ENCODE data around the gene MAST4.

The MAST4 gene

DNA sequence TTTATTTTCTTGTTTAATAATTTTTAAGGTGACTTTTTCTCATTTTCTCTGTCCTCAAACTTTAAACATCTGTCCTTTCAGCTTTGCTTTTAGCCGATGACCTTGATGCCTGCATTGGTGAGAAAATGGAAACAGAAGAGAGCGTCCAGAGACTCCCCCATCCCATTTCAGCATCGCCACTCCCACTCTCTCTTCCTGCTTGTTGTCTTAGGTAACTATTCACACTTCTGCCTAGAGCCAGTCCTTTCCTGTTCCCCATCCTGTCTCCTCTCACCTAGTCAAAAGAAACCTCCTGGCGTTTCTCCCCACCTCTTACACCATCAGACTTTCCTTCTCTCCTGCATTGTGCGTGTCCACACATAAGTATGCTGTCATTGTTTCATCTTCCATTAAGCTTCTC is 124.6 kb downstream of the MAST4 start:
- TF ChIP-seq, protein P1, sequence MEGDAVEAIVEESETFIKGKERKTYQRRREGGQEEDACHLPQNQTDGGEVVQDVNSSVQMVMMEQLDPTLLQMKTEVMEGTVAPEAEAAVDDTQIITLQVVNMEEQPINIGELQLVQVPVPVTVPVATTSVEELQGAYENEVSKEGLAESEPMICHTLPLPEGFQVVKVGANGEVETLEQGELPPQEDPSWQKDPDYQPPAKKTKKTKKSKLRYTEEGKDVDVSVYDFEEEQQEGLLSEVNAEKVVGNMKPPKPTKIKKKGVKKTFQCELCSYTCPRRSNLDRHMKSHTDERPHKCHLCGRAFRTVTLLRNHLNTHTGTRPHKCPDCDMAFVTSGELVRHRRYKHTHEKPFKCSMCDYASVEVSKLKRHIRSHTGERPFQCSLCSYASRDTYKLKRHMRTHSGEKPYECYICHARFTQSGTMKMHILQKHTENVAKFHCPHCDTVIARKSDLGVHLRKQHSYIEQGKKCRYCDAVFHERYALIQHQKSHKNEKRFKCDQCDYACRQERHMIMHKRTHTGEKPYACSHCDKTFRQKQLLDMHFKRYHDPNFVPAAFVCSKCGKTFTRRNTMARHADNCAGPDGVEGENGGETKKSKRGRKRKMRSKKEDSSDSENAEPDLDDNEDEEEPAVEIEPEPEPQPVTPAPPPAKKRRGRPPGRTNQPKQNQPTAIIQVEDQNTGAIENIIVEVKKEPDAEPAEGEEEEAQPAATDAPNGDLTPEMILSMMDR (conservative IDR thresholded peaks at IDR 0.05; ENCODE audit: low read length) = no peak
- no peak for DNase-seq (ENCODE audit: low read depth)
- no peak overlapping the region for H3K4me3 ChIP-seq (ENCODE audit: low read length)

DNA sequence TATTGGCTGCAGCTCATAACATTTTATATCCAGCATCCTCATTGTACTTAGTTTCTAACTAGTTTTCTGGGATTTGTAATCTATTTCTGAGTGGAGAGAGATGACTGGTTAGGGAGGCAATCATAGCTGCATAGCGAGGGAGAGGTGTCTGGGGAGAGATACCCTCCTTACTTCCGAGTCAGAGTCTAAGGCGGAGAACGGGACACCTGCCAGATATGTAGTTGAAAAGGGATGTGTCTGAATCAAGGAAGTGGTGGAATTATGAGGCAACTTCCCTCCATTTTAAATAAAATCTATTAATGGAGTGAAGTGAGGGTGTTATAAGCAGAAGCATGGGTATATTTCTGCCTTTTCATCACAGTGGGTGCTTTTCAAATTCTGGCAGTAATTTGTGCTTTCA is 126.5 kb downstream of the MAST4 start:
- H3K4me3 ChIP-seq (ENCODE audit: low read length) = no peak overlapping the region
- TF ChIP-seq, protein P1 (conservative IDR thresholded peaks at IDR 0.05; ENCODE audit: low read length) = no peak
- no peak for DNase-seq (ENCODE audit: low read depth)

DNA sequence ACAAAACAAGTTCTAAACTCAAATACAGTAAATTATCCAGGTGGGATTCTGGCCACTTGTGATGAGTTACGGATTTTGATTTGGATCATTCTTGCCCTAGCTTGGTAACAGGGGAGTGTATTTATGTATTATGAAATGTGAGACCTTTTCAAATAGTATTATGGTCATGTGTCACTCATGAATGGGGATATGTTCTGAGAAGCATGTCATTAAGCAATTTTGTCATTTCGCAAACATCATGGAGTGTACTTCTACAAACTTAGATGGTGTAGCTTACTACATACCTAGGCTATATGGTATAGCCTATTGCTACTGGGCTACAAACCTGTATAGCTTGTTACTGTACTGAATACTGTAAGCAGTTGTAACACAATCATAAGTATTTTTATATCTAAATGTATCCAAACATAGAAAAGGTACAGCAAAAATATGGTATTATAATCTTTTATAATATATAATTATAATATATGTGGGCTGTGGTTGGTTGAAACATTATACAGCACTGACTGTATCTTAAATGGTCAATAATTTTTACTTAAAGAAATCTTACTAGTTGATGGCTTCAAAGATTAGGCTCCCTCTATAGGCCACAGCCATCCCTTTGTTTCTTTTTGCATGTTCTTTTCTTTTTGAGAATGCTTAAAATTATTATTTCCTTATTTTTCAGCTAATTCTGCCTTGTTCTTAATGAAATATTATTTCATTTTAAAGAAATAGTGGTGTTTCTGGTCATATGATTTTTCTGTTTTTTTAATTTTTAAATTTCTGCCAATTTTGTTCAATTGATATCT is 128.4 kb downstream of the MAST4 start:
- peak; percentile 3 for DNase-seq (ENCODE audit: low read depth)
- no peak overlapping the region for H3K4me3 ChIP-seq (ENCODE audit: low read length)
- TF ChIP-seq, protein P1 (conservative IDR thresholded peaks at IDR 0.05; ENCODE audit: low read length) = peak; percentile 55

DNA sequence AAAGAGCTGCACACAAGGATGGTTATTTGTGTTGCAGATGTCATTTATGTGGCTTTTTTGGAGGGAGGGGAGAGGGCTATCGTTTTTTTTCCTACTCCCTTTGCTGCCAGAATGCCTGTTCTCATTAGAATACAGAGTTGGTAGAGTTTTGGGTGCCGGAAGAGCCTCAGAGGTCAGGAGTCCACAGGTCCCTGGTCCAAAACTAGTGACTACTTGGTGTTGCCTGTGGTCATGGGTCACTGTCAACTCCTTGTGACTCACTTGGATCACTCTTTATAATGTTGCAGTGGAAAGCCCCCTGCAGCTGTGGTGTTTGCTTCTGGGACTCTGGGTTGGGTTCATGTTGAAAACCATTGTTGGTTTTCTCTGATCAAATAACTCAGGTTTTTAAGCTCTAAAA is 131.4 kb downstream of the MAST4 start:
- TF ChIP-seq, protein P1 (conservative IDR thresholded peaks at IDR 0.05; ENCODE audit: low read length) = no peak
- H3K4me3 ChIP-seq (ENCODE audit: low read length) = no peak overlapping the region
- DNase-seq (ENCODE audit: low read depth) = no peak

- DNase-seq (ENCODE audit: low read depth) = no peak
These were observed 131.9 kb downstream of the MAST4 start for GRCh38 chr5:66728049-66728448.

GRCh38 chr5:66737096-66737495 is 140.9 kb downstream of the MAST4 start:
- no peak overlapping the region for H3K4me3 ChIP-seq (ENCODE audit: low read length)
- DNase-seq (ENCODE audit: low read depth) = no peak
- TF ChIP-seq, protein P1 (conservative IDR thresholded peaks at IDR 0.05; ENCODE audit: low read length) = no peak

More at GRCh38 chr5:66728049-66728448, 131.9 kb downstream of the MAST4 start:
- TF ChIP-seq, protein P1 (conservative IDR thresholded peaks at IDR 0.05; ENCODE audit: low read length) = no peak
- no peak overlapping the region for H3K4me3 ChIP-seq (ENCODE audit: low read length)

DNA sequence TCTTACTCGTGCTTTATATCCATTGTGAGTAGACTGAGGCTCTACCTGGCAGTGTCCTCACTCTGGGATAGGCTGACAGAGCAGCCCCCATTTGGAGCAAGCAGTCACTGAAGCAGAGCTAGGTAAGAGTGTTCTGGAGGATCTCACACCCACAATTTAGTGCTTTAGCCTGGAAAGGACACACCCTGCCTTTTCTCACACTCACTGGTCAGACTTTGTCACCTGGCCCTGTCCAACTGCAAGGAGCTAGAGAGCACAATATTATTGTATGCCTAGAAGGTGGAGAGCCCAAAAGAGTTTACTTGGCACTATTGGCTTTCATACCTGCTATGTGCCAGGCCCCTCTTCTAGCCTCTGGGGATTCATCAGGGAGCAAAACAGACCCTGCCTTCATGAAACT is 141.9 kb downstream of the MAST4 start:
- H3K4me3 ChIP-seq (ENCODE audit: low read length) = no peak overlapping the region
- TF ChIP-seq, protein P1 (conservative IDR thresholded peaks at IDR 0.05; ENCODE audit: low read length) = no peak
- no peak for DNase-seq (ENCODE audit: low read depth)
